Stimulated activated naive B cell treated with anti-CD40 and anti-IgM and Interleukin-4, amounts not matched to agents 10 μg/mL and 1 μg/mL and 100 μg/mL, for 72 hours (primary cell): ENCODE measurements around the gene SCML1.
A peak's percentile ranks its signal among the peaks of the same experiment; 100 is the strongest.

ENCODE experiments used
- ATAC-seq, 2 donors: fragments of 150-1000 bp; cut with Tn5 transposase; replicated peaks; 2 replicates each; pipeline ENCODE4 v1.10.0; 2021; ENCODE audit warnings: moderate library complexity in 1 of 2
- DNase-seq: peaks from one replicate; pipeline ENCODE4 v3.0.0; 2021
- H3K27ac Mint-ChIP-seq: one replicate; pipeline ENCODE4 v1.8.0; 2022; ENCODE audit warnings: mild to moderate bottlenecking, mixed read lengths
- H3K27me3 Mint-ChIP-seq, 2 donors: one replicate each; pipeline ENCODE4 v1.8.0; 2022; ENCODE audit warnings: mixed read lengths in 2 of 2
- H3K36me3 Mint-ChIP-seq, 2 donors: one replicate each; pipeline ENCODE4 v1.8.0; 2022; ENCODE audit warnings: mixed read lengths in 2 of 2, mild to moderate bottlenecking in 1 of 2
- H3K4me1 Mint-ChIP-seq, 2 donors: one replicate each; pipeline ENCODE4 v1.8.0; 2022; ENCODE audit warnings: mixed read lengths in 2 of 2, mild to moderate bottlenecking in 1 of 2
- H3K4me3 Mint-ChIP-seq, 2 donors: one replicate each; pipeline ENCODE4 v1.8.0; 2022; ENCODE audit warnings: mild to moderate bottlenecking in 2 of 2, mixed read lengths in 2 of 2, moderate library complexity in 1 of 2
- H3K9me3 Mint-ChIP-seq, 2 donors: one replicate each; pipeline ENCODE4 v1.8.0; 2022; ENCODE audit warnings: mixed read lengths in 2 of 2, mild to moderate bottlenecking in 1 of 2

SCML1 gene

GRCh38 chrX:17721715-17722114 is 15.6 kb upstream of the SCML1 start:
- Mint-ChIP-seq H3K4me1 (no peaks in the 10 kb centered on the region), H3K4me3 (no peak overlapping the region), H3K36me3 (no peaks in the 10 kb centered on the region), H3K27me3 (peaks cover 16 to 38% of the 10 kb centered on the region in 2 donors), H3K9me3 (peaks cover 0 to 10% of the 10 kb centered on the region in 2 donors), H3K27ac (no peak overlapping the region)
- ATAC-seq (no peak), DNase-seq (no peak)

GRCh38 chrX:17725181-17725580 is 12.1 kb upstream of the SCML1 start:
- no peaks in the 10 kb centered on the region for H3K36me3 Mint-ChIP-seq
- H3K27me3 Mint-ChIP-seq = peaks cover 0 to 31% of the 10 kb centered on the region in 2 donors
- no peak overlapping the region for H3K27ac Mint-ChIP-seq
- H3K4me3 Mint-ChIP-seq = no peak overlapping the region
- ATAC-seq = no peak
- DNase-seq = no peak
- no peaks in the 10 kb centered on the region for H3K4me1 Mint-ChIP-seq
- H3K9me3 Mint-ChIP-seq = no peaks in the 10 kb centered on the region

GRCh38 chrX:17732138-17732783 is 5.0 kb upstream of the SCML1 start:
- DNase-seq (no peak), ATAC-seq (no peak)
- Mint-ChIP-seq H3K4me3 (no peak overlapping the region), H3K9me3 (no peaks in the 10 kb centered on the region), H3K27me3 (peaks cover 7 to 13% of the 10 kb centered on the region in 2 donors), H3K4me1 (no peaks in the 10 kb centered on the region), H3K36me3 (no peaks in the 10 kb centered on the region), H3K27ac (no peak overlapping the region)

- ATAC-seq (no peak), DNase-seq (no peak)
- Mint-ChIP-seq H3K27me3 (peaks cover 7 to 12% of the 10 kb centered on the region in 2 donors), H3K36me3 (no peaks in the 10 kb centered on the region), H3K9me3 (no peaks in the 10 kb centered on the region), H3K27ac (no peak overlapping the region), H3K4me1 (peaks cover 2 to 9% of the 10 kb centered on the region in 2 donors), H3K4me3 (no peak overlapping the region)
Measured at GRCh38 chrX:17735406-17735805, 1.9 kb upstream of the SCML1 start.

- Mint-ChIP-seq H3K27me3 (peaks cover 7 to 12% of the 10 kb centered on the region in 2 donors), H3K4me3 (peak overlapping the region; percentile 75 to 95), H3K4me1 (peaks cover 2 to 9% of the 10 kb centered on the region in 2 donors), H3K27ac (peak overlapping the region; percentile 84), H3K36me3 (no peaks in the 10 kb centered on the region), H3K9me3 (no peaks in the 10 kb centered on the region)
- ATAC-seq (no peak), DNase-seq (no peak)
Measured at GRCh38 chrX:17736478-17736855, 826 bp upstream of the SCML1 start.

- peaks cover 7 to 12% of the 10 kb centered on the region in 2 donors for H3K27me3 Mint-ChIP-seq
- H3K9me3 Mint-ChIP-seq = no peaks in the 10 kb centered on the region
- H3K27ac Mint-ChIP-seq = peak overlapping the region; percentile 60
- peak overlapping the region; percentile 86 to 95 for H3K4me3 Mint-ChIP-seq
- DNase-seq = no peak
- ATAC-seq = peak; percentile 3 to 14
- peaks cover 2 to 9% of the 10 kb centered on the region in 2 donors for H3K4me1 Mint-ChIP-seq
- no peaks in the 10 kb centered on the region for H3K36me3 Mint-ChIP-seq
Measured at GRCh38 chrX:17737710-17737985, 355 bp downstream of the SCML1 start.

- Mint-ChIP-seq H3K4me3 (peak overlapping the region; percentile 86 to 95), H3K27ac (peak overlapping the region; percentile 60), H3K36me3 (no peaks in the 10 kb centered on the region), H3K9me3 (no peaks in the 10 kb centered on the region), H3K27me3 (peaks cover 7 to 12% of the 10 kb centered on the region in 2 donors), H3K4me1 (peaks cover 2 to 9% of the 10 kb centered on the region in 2 donors)
- DNase-seq = peak; percentile 21
- ATAC-seq = peak; percentile 44 to 55
Measured at GRCh38 chrX:17737986-17738713, 857 bp downstream of the SCML1 start.

GRCh38 chrX:17738737-17739535 is 1.6 kb downstream of the SCML1 start:
- H3K9me3 Mint-ChIP-seq = no peaks in the 10 kb centered on the region
- ATAC-seq (no peak), DNase-seq (no peak)
- peaks cover 4 to 11% of the 10 kb centered on the region in 2 donors for H3K27me3 Mint-ChIP-seq
- peak overlapping the region; percentile 86 to 95 for H3K4me3 Mint-ChIP-seq
- no peak overlapping the region for H3K27ac Mint-ChIP-seq
- H3K4me1 Mint-ChIP-seq = peaks cover 2 to 9% of the 10 kb centered on the region in 2 donors
- no peaks in the 10 kb centered on the region for H3K36me3 Mint-ChIP-seq

GRCh38 chrX:17740137-17741122 is 3.1 kb downstream of the SCML1 start:
- peaks cover 2 to 9% of the 10 kb centered on the region in 2 donors for H3K4me1 Mint-ChIP-seq
- peaks cover 0 to 5% of the 10 kb centered on the region in 2 donors for H3K27me3 Mint-ChIP-seq
- H3K9me3 Mint-ChIP-seq = no peaks in the 10 kb centered on the region
- H3K4me3 Mint-ChIP-seq = no peak overlapping the region
- no peak overlapping the region for H3K27ac Mint-ChIP-seq
- DNase-seq (no peak), ATAC-seq (no peak)
- no peaks in the 10 kb centered on the region for H3K36me3 Mint-ChIP-seq

GRCh38 chrX:17741123-17741511 is 3.8 kb downstream of the SCML1 start:
- H3K9me3 Mint-ChIP-seq = no peaks in the 10 kb centered on the region
- no peak overlapping the region for H3K4me3 Mint-ChIP-seq
- peaks cover 0 to 5% of the 10 kb centered on the region in 2 donors for H3K27me3 Mint-ChIP-seq
- DNase-seq (no peak), ATAC-seq (no peak)
- peaks cover 2 to 9% of the 10 kb centered on the region in 2 donors for H3K4me1 Mint-ChIP-seq
- H3K27ac Mint-ChIP-seq = no peak overlapping the region
- no peaks in the 10 kb centered on the region for H3K36me3 Mint-ChIP-seq

- no peak overlapping the region for H3K27ac Mint-ChIP-seq
- ATAC-seq (no peak), DNase-seq (no peak)
- H3K27me3 Mint-ChIP-seq = peaks cover 0 to 16% of the 10 kb centered on the region in 2 donors
- no peaks in the 10 kb centered on the region for H3K9me3 Mint-ChIP-seq
- no peaks in the 10 kb centered on the region for H3K36me3 Mint-ChIP-seq
- H3K4me1 Mint-ChIP-seq = peaks cover 2 to 6% of the 10 kb centered on the region in 2 donors
- H3K4me3 Mint-ChIP-seq = no peak overlapping the region
Measured at GRCh38 chrX:17743913-17744312, 6.6 kb downstream of the SCML1 start.

GRCh38 chrX:17744896-17745523 is 7.7 kb downstream of the SCML1 start:
- no peak overlapping the region for H3K4me3 Mint-ChIP-seq
- H3K27me3 Mint-ChIP-seq = peaks cover 0 to 11% of the 10 kb centered on the region in 2 donors
- H3K27ac Mint-ChIP-seq = no peak overlapping the region
- no peaks in the 10 kb centered on the region for H3K9me3 Mint-ChIP-seq
- ATAC-seq (no peak), DNase-seq (no peak)
- no peaks in the 10 kb centered on the region for H3K36me3 Mint-ChIP-seq
- H3K4me1 Mint-ChIP-seq = no peaks in the 10 kb centered on the region

GRCh38 chrX:17747692-17748091 is 10.4 kb downstream of the SCML1 start:
- no peak overlapping the region for H3K27ac Mint-ChIP-seq
- DNase-seq (no peak), ATAC-seq (no peak)
- no peaks in the 10 kb centered on the region for H3K36me3 Mint-ChIP-seq
- no peaks in the 10 kb centered on the region for H3K9me3 Mint-ChIP-seq
- H3K4me1 Mint-ChIP-seq = no peaks in the 10 kb centered on the region
- H3K27me3 Mint-ChIP-seq = peaks cover 0 to 11% of the 10 kb centered on the region in 2 donors
- no peak overlapping the region for H3K4me3 Mint-ChIP-seq
